Measurements from ENCODE around the gene TTC5.

GRCh38 chr14:20328705-20329104 is 23.0 kb upstream of the TTC5 start:
- TF ChIP-seq CTCF (IDR thresholded peaks at IDR 0.05) (no peak), ZFX (IDR thresholded peaks at IDR 0.05; ENCODE audit: borderline replicate concordance) (no peak)

All from 22Rv1 (cell line).